ENCODE data around the gene VAT1L. TPM values are rescaled to one million over a fixed set of nuclear protein-coding genes. Genes with fewer than 3 reads are reported as not detected.

The VAT1L gene
- total RNA-seq, 1 experiment from 2014 or later, result 33.8 TPM

DNA sequence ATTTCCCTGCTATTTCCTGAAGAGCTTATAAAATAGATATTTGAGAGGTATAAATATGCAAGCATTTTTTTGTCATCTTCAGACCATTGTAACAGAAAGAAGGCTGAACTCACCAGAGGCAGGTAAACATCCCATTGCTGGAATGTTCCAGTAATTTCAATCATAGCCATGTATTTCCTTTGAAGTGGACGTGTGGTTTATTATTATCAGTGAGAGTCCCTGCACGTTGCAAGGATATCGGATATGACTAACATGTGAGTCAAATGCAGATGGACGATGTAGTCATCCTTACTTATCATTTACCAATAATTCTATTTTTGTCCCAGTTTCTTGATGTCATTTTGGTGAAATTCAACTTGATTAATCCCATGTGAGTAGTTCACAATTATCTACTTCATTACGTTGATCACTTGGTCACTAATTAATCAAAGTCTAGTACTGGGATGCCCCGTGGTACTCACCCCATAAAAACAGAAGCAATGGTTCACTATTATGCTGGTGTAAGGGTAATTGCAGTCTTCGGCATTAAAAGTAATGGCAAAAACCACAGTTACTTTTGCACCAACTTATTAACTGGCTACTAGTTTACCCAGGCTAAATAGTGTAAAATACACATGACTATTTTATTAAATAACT lies 89.5 kb downstream of the VAT1L start:
- Histone ChIP-seq H2BK5ac (ENCODE audit: insufficient read length, low read length) (no peak overlapping the region), H2AK5ac (ENCODE audit: insufficient read length, low read length) (no peak overlapping the region), H3K23ac (ENCODE audit: insufficient read length, low read depth, low read length) (no peak overlapping the region), H3K4me2 (ENCODE audit: insufficient read depth, insufficient read length, low read length) (no peak overlapping the region), H3K79me1 (ENCODE audit: insufficient read depth, low read depth, low read length, poor library complexity, severe bottlenecking) (no peaks in the 10 kb centered on the region), H2AFZ (ENCODE audit: low read length) (no peak overlapping the region), H3K56ac (ENCODE audit: insufficient read length, low read depth, low read length) (no peak overlapping the region), H3K79me2 (ENCODE audit: insufficient read depth, low read length) (no peaks in the 10 kb centered on the region), H2BK15ac (ENCODE audit: low read depth, low read length) (no peak overlapping the region), H3K9me3 (ENCODE audit: control insufficient read depth, low read depth, low read length) (no peaks in the 10 kb centered on the region), H3K4me1 (ENCODE audit: insufficient read depth, low read length) (0 out of 2 replicates have a peak, but pooled peaks cover 2% of the 10 kb centered on the region), H2BK120ac (ENCODE audit: low read depth, low read length, poor library complexity, severe bottlenecking) (no peak overlapping the region), H4K20me1 (ENCODE audit: control insufficient read depth, insufficient read depth, insufficient read length) (no peaks in the 10 kb centered on the region), H3T11ph (ENCODE audit: low read length) (no peak overlapping the region), H2BK12ac (ENCODE audit: insufficient read length, low read depth, low read length) (no peak overlapping the region), H3K23me2 (ENCODE audit: insufficient read length, low read depth, low read length, poor library complexity, severe bottlenecking) (no peaks in the 10 kb centered on the region), H3K14ac (ENCODE audit: insufficient read depth, low read length) (no peak overlapping the region), H3K9ac (ENCODE audit: extremely low read depth, insufficient read length, low read length) (no peak overlapping the region), H3K27me3 (ENCODE audit: insufficient read depth, low read length) (no peaks in the 10 kb centered on the region), H2BK20ac (ENCODE audit: low read depth, low read length, poor library complexity, severe bottlenecking) (no peak overlapping the region), H4K91ac (ENCODE audit: insufficient read length, low read depth, low read length) (no peak overlapping the region), H4K8ac (replicated peaks; ENCODE audit: insufficient read length, low read depth, low read length) (no peak overlapping the region), H3K18ac (ENCODE audit: insufficient read length, low read depth, low read length) (no peak overlapping the region), H3K27ac (ENCODE audit: insufficient read length, low read depth, low read length) (no peak overlapping the region), H4K5ac (ENCODE audit: insufficient read length, low read depth, low read length) (no peak overlapping the region), H3K4ac (ENCODE audit: low read depth, low read length) (no peak overlapping the region)
- H3K4me3 Mint-ChIP-seq, result no peak overlapping the region
- WGBS (ENCODE audit: extremely low coverage, insufficient read length, low lambda C conversion rate), result no CpG with 5 or more reads among the region's 7 CpGs
- H3K36me3 Mint-ChIP-seq (ENCODE audit: insufficient read depth in 1 of 3, low read depth in 3 of 3), result peaks cover 17 to 57% (median 26%) of the 10 kb centered on the region in 3 experiments; a peak in 5 of 7 replicates
- H3K4me1 Mint-ChIP-seq, result peaks cover 3 to 4% of the 10 kb centered on the region in 2 experiments; a peak in 3 of 4 replicates
- DNase-seq, result no peak
- TF ChIP-seq, protein P1, sequence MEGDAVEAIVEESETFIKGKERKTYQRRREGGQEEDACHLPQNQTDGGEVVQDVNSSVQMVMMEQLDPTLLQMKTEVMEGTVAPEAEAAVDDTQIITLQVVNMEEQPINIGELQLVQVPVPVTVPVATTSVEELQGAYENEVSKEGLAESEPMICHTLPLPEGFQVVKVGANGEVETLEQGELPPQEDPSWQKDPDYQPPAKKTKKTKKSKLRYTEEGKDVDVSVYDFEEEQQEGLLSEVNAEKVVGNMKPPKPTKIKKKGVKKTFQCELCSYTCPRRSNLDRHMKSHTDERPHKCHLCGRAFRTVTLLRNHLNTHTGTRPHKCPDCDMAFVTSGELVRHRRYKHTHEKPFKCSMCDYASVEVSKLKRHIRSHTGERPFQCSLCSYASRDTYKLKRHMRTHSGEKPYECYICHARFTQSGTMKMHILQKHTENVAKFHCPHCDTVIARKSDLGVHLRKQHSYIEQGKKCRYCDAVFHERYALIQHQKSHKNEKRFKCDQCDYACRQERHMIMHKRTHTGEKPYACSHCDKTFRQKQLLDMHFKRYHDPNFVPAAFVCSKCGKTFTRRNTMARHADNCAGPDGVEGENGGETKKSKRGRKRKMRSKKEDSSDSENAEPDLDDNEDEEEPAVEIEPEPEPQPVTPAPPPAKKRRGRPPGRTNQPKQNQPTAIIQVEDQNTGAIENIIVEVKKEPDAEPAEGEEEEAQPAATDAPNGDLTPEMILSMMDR (conservative IDR thresholded peaks at IDR 0.05), result no peak
- H3K9me3 Mint-ChIP-seq, result peaks cover 0 to 3% of the 10 kb centered on the region in 2 experiments; a peak in 1 of 5 replicates
- H3K27me3 Mint-ChIP-seq (ENCODE audit: low read depth), result no peaks in the 10 kb centered on the region; the same call in 1 of the 2 replicates
- no peak overlapping the region for H3K27ac Mint-ChIP-seq

Measured in H9 (cell line).